Osteoblast (primary cell): Measurements from ENCODE around the gene NFIB. TPM values are rescaled to one million over a fixed set of nuclear protein-coding genes. Genes with fewer than 3 reads are reported as not detected.

ENCODE experiments used
- DNase-seq: peaks from one replicate; pipeline ENCODE4 v3.0.0; 2011; ENCODE audit warnings: low spot score, mixed read lengths; ENCODE audit not compliant: insufficient read length; ENCODE audit errors: missing footprints
- H2AFZ ChIP-seq: 2 replicates; pipeline ENCODE4 v1.6.0; 2011; ENCODE audit warnings: mild to moderate bottlenecking, low read length
- H3K27ac ChIP-seq: 2 replicates; pipeline ENCODE4 v1.5.1; 2011; ENCODE audit warnings: mild to moderate bottlenecking, low read depth, low read length, moderate library complexity
- H3K27me3 ChIP-seq: 2 replicates; pipeline ENCODE4 v1.6.0; 2012; ENCODE audit warnings: mild to moderate bottlenecking, control low read depth, inconsistent platforms, low read length, moderate library complexity; ENCODE audit not compliant: insufficient read depth
- H3K36me3 ChIP-seq: 2 replicates; pipeline ENCODE4 v1.5.1; 2011; ENCODE audit warnings: mild to moderate bottlenecking, low read length, control low read depth, moderate library complexity; ENCODE audit not compliant: insufficient read depth
- H3K4me1 ChIP-seq: 2 replicates; pipeline ENCODE4 v1.5.1; 2011; ENCODE audit warnings: mild to moderate bottlenecking, low read length, control low read depth, moderate library complexity; ENCODE audit not compliant: insufficient read depth
- H3K4me2 ChIP-seq: 2 replicates; pipeline ENCODE4 v1.6.0; 2011; ENCODE audit warnings: mild to moderate bottlenecking, low read length; ENCODE audit not compliant: insufficient read depth
- H3K4me3 ChIP-seq: fragments of 200-600 bp; sonication (generic); 3 replicates; pipeline ENCODE4 v1.5.1; 2012; ENCODE audit warnings: mild to moderate bottlenecking, low read length, inconsistent platforms; ENCODE audit not compliant: insufficient read depth
- H3K79me2 ChIP-seq: 2 replicates; pipeline ENCODE4 v1.6.0; 2012; ENCODE audit warnings: mild to moderate bottlenecking, low read length, control low read depth, inconsistent platforms; ENCODE audit not compliant: insufficient read depth
- H3K9me3 ChIP-seq: 2 replicates; pipeline ENCODE4 v1.5.1; 2011; ENCODE audit warnings: low read depth, low read length, control low read depth
- H4K20me1 ChIP-seq: 2 replicates; pipeline ENCODE4 v1.6.0; 2012; ENCODE audit warnings: mild to moderate bottlenecking, low read length, control low read depth; ENCODE audit not compliant: insufficient read depth
- total RNA-seq: library from RNA; depleted of rRNA; stranded (reverse); fragments of >200 nt; gene quantifications from 2 replicates; pipeline ENCODE4 v1.2.3, GENCODE V29; 2012
- TF ChIP-seq, protein P1 (sequence below): IDR thresholded peaks from 2 replicates; pipeline ENCODE4 v1.5.1; 2011; ENCODE audit warnings: mild to moderate bottlenecking, low read depth, low read length, moderate library complexity; ENCODE audit errors: extremely low read depth

NFIB gene
- total RNA-seq, 1 donor: 21.0 TPM

DNA sequence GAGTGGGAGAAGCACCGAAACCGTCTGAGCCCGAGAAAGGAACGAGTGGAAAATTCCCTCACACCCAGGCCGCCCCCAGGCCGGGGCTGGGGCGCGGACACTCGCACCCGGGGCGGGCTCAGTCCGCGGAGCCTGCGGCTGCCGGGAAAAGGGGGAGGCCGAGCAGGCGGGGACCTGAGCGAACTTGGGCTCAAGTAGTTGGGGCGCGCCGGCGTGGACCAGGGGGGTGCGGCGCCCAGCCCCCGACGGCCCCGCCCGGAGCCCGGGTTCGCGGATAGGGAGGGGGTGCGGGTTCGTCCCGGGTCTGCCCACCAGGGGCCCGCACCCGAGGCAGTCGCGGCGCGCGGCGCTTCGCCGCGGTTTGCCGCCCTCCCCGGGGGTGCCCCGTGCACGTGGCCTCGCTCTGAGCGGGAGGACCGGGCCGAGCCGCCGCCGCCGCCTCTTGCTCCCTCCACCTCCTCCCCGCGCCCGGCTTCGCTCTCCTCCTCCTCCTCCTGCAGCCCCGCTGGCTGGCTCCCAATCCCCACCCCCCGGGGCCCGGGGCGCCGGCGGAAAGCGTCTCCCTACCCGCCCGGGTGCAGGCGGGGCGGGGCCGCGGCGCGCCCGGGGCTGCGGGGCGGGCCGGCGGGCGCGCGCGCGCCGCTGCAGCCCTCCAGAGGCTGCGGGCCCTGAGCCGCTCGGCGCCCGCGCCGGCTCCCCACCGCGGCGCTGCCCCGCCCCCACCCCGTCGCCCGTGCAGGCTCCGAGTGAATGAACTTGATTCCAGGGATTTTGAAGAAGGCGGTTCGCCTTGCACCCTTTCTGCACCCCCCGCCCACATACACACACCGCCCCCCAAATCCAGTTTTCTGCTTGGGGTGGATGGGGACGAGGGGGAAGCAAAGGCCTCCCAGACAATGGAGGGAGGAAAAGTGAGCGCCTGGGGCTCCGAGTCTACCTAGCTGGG, 1.3 kb upstream of the NFIB start:
- Histone ChIP-seq H3K27ac (peak overlapping the region; percentile 57), H3K4me3 (peak overlapping the region; percentile 94), H3K79me2 (peaks cover 34% of the 10 kb centered on the region), H4K20me1 (peaks cover 14% of the 10 kb centered on the region), H3K4me1 (peaks cover 26% of the 10 kb centered on the region), H2AFZ (peak overlapping the region; percentile 40), H3K27me3 (no peaks in the 10 kb centered on the region), H3K36me3 (no peaks in the 10 kb centered on the region), H3K9me3 (no peaks in the 10 kb centered on the region), H3K4me2 (peak overlapping the region; percentile 77)
- TF ChIP-seq, protein P1, sequence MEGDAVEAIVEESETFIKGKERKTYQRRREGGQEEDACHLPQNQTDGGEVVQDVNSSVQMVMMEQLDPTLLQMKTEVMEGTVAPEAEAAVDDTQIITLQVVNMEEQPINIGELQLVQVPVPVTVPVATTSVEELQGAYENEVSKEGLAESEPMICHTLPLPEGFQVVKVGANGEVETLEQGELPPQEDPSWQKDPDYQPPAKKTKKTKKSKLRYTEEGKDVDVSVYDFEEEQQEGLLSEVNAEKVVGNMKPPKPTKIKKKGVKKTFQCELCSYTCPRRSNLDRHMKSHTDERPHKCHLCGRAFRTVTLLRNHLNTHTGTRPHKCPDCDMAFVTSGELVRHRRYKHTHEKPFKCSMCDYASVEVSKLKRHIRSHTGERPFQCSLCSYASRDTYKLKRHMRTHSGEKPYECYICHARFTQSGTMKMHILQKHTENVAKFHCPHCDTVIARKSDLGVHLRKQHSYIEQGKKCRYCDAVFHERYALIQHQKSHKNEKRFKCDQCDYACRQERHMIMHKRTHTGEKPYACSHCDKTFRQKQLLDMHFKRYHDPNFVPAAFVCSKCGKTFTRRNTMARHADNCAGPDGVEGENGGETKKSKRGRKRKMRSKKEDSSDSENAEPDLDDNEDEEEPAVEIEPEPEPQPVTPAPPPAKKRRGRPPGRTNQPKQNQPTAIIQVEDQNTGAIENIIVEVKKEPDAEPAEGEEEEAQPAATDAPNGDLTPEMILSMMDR: no peak
- DNase-seq: peak; percentile 97

DNA sequence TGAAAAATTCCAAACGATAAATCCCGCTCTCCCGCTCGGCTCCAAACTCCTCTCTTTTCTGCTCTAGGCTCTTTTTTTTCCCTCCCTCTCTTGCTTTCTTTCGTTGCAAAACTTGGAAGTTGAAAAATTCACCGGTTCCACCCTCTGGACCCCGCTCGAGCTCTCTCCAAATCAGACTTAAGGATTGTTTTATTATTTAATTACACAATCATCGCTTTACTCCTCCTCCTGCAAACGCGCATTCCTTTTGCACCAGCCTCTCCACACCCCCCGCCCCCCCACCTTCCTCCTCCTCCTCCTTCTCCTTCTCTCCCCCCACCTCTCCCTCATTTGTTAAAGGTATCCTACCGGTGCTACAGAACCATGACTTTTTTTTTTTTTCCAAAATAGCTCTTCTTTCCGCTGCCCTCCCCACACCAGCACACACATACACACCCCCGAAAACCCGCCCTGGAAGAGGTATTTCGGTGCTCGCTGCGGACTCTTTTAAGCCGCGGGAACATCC, 535 bp upstream of the NFIB start:
- Histone ChIP-seq H3K27ac (peak overlapping the region; percentile 71), H3K4me3 (peak overlapping the region; percentile 94), H3K79me2 (peaks cover 41% of the 10 kb centered on the region), H3K4me1 (peaks cover 25% of the 10 kb centered on the region), H4K20me1 (peaks cover 14% of the 10 kb centered on the region), H3K9me3 (no peaks in the 10 kb centered on the region), H2AFZ (peak overlapping the region; percentile 23), H3K4me2 (peak overlapping the region; percentile 63), H3K36me3 (no peaks in the 10 kb centered on the region), H3K27me3 (no peaks in the 10 kb centered on the region)
- peak; percentile 98 for DNase-seq
- TF ChIP-seq, protein P1: no peak

DNA sequence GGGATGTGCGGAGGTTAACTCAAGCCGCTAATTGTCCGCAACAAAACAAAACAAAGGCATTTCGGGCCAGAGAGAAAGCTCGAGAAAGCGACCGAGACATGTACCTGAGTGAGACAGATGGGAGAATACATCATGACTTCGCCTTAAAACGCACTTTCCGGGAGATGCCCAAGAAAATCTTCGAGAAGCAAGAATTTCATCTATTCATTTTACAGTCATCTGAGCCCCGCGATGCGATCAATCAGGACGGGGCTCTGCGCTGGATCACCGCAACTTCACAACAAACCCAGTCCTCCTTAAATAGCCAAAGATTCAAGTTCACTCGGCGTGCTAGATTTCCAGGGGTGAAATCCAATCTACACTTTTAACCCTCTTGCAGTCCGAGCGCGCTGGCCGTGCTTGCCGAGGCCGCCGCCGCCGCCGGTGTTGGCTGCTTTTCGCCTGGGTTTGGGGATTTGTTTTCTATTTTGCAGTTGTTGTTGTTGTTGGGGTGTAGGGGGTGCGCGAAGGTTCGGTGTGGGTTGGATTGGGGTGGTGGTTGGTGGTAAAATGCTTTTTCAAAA, 482 bp downstream of the NFIB start:
- Histone ChIP-seq H3K9me3 (no peaks in the 10 kb centered on the region), H3K27me3 (no peaks in the 10 kb centered on the region), H2AFZ (peak overlapping the region; percentile 86), H4K20me1 (peaks cover 21% of the 10 kb centered on the region), H3K4me3 (peak overlapping the region; percentile 94), H3K4me2 (peak overlapping the region; percentile 98), H3K79me2 (peaks cover 51% of the 10 kb centered on the region), H3K36me3 (no peaks in the 10 kb centered on the region), H3K4me1 (peaks cover 30% of the 10 kb centered on the region), H3K27ac (peak overlapping the region; percentile 88)
- no peak for DNase-seq
- TF ChIP-seq, protein P1: no peak
